GM19193 (cell line): ENCODE measurements around the gene RNF112.

Experiments used
- POLR2A ChIP-seq: IDR thresholded peaks from 4 replicates; pipeline ENCODE4 v1.6.1; 2011; ENCODE audit not compliant: insufficient read depth, insufficient read length; ENCODE audit errors: extremely low read depth

RNF112 gene

DNA sequence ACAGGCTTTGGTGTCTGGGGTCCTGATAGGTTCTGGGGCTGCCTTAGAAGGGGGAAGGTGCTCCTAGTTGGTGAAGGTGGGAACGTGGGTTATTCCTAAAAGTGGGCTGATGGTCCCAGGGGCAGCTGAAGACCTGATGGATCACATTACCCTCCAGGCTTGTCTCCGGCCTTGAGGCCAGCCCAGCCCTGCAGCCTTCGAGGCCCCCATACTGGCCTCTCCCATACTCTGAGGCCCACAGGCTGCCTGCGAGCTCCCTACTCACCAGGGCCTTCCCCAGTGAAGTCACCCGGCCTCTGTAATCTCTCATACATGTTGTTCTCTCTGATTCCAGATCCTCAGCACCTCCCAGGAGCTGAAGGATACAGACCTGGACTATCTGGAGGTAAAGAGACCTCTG, 2.7 kb downstream of the RNF112 start:
- TF ChIP-seq POLR2A: no peak

DNA sequence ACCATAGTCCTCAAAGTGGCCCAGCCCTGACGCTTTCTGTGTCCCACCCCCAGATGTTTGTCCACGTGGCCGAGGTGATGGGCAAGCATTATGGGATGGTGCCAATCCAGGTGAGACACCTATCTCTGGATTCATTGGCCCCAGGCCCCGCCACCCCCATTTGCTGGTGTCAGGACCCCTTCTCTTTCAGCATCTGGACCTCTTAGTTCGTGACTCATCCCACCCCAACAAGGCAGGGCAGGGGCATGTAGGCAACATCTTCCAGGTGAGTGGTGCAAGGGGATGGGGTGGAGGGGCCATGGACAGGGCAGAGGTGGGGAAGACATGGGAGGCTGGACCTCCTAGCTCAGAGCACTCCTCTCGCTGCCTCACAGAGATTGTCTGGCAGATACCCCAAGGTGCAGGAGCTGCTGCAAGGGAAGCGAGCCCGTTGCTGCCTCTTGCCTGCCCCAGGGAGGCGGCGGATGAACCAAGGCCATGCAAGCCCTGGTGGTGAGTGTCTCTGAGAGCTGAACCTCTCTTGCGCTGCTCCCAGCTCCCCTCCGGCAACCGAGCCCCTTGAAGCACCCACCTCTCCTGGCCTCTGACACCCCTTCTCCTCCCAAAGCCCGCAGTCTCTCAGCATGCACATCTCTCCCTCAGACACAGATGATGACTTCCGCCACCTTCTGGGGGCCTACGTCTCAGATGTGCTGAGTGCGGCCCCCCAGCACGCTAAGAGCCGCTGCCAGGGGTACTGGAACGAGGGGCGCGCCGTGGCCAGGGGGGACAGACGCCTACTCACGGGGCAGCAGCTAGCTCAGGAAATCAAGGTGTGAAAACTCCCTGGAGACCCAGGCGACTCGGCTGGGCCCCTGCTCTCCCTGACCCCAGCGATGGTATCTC, 3.6 kb downstream of the RNF112 start:
- TF ChIP-seq POLR2A: no peak

DNA sequence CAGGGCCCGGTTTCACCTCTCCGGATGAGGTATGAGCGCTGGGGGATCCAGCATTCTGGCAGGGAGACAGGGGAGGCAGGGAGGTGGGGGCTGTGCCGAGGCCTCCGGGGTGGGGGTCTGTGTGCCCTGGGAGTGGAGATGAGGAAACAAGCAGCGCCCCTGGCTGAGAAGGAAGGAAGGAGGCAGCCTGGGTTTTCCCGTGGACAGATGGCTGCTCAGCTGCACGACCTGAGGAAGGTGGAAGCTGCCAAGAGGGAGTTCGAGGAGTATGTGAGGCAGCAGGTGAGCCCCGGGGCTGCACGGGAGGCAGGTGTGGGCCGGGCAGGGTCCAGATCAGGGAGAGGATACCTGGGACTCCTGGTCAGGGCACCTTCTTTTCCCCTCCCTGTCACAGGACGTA, 4.3 kb downstream of the RNF112 start:
- no peak for TF ChIP-seq POLR2A

DNA sequence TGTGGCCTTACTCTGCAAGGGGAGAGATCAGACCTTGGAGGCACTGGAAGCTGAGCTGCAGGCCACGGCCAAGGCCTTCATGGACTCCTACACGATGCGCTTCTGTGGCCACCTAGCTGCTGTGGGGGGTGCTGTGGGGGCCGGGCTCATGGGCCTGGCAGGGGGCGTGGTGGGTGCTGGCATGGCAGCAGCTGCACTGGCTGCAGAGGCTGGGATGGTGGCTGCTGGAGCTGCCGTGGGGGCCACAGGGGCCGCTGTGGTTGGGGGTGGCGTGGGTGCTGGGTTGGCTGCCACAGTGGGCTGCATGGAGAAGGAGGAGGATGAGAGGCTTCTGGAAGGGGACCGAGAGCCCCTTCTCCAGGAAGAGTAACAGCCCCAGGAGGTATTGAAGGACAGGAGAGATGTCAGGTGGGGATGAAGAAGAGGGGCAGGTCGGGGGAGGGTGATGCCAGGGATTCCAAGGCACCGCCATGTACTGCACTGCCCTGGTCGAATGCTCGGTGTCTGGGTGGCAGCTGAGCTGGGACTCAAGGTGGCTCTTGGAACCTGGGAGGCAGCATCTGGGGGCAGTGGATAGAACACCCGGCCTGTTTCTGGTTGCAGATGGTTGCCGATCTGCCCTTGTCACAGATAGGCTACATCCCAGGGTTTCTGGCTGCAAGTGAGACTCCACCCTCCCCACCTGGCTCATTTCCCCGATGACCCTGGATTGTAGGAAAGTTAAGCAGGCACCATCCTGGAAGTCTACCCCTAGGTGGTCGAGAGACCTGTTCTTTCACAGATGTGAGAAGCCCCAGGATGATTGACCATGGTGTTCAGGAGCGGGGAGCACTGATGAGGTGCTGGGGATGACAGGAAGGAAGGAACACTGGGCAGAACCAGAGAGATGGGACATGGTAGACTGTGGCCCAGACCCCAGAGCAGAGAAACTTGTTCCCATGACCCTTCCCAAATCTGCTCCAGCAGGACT, 5.1 kb downstream of the RNF112 start:
- TF ChIP-seq POLR2A: no peak

DNA sequence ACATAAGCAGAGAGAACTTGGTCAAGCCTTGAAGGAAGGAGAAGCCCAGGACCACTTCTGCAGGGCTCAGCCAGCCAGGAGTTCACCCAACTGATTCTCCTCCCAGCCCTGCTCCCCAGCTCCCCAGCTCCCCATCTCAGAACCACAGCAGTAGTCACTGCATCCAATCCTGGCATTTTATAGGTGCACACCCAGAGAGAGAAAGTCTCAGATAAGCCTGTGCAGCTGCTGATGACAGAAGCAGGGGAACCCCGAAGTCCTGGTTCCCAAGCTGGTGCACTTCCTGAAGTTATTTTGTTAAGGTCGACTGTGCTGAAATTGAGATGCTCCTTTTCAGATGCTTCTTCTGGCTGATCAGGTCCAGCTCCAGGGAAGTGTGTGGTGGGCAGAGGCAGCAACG, 6.6 kb downstream of the RNF112 start:
- TF ChIP-seq POLR2A: no peak

DNA sequence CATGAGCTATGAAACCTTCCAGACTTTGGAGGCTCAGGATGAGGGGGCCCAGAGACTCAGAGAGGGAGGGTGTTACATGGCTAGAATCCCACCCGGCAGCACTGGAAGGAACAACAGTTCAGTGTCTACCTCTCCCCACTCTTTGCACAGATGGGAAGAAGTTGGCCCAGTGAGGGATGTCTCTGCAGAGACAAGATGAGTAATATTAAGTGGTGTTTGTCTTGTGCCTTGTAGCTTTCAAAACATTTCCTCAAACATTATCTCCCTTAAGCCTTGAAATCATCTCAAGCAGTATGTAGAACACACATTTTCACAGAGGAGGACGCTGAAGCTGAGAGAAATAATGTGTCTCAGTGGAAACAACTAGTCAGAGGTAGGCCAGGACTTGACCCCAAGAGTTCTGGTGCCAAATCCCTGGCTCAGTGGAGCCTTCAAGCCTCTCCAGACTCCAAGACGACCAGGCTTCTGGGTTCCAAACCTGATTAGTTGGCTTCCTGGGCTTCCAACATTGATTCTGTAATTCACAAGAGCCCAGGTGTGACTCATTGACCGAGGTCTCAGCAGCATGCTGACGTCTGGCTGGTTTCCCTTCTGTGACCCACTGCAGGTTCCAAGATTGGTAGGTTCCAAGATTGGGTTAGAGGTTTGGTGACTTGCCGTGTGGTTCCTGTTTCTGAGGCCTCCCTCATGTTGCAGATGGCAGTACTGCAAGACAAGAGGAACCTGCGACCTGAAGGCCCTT, 7.4 kb downstream of the RNF112 start:
- no peak for TF ChIP-seq POLR2A

DNA sequence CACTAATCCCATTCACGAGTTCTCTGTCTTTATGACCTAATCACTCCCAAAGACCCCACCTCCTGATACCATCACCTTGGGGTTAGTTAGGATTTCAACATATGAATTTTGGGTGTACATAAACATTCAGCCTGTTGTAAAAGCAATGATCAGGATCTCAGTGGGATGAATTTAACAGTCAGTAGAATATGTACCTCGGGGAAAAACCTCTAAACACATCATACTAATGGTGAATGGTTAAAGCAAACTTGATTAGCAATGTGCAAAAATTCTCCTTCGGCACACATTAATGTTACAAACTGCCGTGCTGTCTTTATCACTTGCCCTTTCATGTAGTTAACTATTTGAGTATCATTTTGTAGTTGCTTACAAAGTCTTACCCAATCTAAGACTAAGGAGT, 10.2 kb downstream of the RNF112 start:
- no peak for TF ChIP-seq POLR2A

DNA sequence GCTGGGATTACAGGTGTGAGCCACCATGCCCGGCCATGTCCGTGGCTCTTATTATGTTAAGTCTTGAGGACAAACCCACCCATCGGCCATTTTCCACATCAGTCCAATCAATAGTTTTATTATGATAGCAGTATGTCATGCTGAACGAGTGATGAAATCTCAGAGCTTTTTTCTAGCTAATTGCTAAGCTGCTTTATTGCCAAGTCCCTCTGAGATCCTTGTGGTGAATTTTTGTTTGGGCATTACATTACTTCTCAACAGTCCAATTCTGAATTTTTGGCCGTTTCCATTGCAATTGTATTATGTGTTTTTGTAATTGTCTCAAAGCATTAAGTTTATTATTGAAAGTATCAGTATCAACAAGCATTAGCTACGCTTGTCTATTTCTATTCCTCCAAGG, 10.9 kb downstream of the RNF112 start:
- no peak for TF ChIP-seq POLR2A

DNA sequence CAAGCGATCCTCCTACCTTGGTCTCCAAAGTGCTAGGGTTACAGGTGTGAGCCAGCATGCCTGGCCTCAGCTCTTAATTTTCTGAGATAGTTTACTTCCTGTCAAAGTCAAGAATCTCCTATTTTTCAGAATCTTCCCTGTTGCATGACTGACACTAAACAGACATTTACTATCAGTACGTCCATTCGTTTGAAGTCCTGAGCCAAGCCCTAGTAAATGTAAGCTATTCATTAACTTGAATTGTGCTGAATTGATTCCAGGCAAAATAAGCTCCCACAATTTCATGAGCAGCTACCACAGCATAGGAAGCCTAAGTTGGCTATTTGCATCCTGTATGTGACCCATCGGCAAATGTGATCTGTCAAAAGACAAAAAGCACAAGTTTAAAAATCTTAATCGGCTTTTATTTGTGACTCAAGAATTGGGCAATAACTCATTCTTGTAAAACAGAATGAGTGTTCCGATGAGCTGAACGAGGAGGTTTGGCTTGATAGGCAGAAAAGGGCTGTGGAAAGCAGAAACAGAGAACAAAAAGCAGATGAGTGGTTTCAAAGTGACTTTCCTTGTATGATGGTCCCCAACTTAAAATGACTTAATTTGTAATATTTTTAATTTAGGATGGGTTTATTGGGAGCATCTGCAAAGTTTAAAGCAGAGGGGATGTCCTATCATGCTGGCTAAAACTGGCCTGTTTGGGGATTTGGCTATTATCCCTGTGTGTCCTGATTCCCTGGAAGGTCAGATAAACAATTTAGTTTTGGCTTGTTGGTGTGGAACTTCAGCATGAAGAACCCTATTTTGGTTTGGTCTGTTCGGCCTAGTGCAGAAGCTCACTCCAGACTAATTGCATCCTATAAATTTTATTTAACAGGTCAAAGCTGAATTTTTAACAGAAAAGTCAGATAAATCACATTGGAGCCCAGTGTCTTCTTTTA, 14.2 kb downstream of the RNF112 start:
- no peak for TF ChIP-seq POLR2A

DNA sequence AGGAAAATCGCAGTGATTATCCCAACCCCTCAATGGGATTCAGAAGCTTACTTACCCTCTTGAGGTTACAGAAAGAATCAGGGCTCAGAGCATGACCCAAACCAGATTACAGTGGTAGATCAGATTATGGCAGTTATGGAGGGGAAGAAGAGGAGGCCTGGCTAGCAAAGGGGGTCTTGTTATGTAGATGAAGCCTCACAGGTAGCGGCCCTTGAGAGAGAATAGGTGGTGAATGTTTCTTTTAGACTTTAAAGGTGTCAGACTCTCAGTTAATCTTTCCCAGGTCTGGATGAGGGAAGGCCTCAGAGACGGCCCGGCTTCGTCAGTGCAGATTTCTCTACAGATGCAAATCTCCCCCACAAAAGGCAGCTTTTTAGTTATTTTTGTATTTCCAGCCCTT, 15.6 kb downstream of the RNF112 start:
- TF ChIP-seq POLR2A: no peak

DNA sequence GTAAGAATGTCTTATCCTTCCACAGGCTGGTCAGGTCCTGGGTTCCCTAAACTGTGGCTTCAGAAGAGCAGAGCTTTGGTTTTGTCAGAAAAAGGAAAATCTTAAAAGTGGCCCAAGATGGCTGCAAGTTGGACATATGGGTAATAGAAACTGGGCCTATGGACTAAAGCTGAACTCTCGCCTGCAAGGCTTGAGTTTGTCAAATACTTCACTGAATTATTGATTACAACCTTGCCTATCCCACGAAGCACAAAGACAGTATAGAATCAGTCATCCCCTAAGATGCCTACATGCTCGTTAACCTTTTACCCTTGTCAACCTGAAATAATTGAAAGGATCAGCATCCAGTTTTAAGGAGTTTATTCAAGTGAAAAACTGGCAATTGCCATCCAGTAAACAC, 20.7 kb downstream of the RNF112 start:
- TF ChIP-seq POLR2A: no peak

DNA sequence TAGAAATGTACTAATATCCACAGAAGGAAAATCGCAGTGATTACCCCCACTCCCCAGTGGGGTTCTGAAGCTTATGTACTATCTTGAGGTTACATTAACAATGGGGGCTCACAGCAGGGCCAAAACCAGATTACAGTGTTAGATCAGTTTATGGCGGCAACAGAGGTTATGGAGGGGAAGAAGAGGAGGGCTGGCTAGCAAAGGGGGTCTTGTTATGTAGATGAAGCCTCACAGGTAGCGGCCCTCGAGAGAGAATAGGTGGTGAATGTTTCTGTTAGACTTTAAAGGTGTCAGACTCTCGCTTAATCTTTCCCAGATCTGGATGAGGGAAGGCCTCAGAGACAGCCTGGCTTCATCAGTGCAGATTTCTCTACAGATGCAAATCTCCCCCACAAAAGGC, 22.2 kb downstream of the RNF112 start:
- TF ChIP-seq POLR2A: no peak

DNA sequence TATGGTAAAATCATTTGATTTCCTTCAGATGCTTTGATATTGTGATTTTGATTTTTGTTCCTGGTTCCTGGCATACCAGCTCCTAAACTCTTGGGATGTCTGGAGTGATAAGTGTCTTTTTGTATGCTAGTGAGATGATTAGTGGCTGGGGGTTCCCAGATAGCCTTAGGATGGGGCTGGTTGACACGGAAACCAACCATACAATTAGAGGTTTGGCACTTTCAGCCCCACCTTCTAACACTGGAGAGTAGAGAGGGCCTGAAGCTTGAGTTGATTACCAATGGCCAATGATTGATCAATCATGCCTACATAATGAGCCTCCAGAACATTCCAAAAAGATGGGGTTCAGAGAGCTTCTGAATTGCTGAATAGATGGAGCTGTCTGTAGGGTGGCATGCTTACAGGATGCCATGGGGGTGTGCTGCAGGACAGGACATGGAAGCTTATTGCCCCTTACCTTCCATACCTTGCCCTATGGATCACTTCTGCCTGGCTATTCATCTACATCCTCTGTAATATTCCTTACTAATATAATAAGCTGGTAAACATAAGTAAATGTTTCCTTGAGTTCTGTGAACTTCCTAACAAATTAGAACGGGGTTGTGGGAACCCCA, 22.8 kb downstream of the RNF112 start:
- TF ChIP-seq POLR2A: no peak
